HG02870 (cell line): ENCODE data around the gene ETFB.

Experiments used
- ATAC-seq: cut with Tn5 transposase; IDR thresholded peaks from one replicate; pipeline ENCODE4 v1.9.1; 2021; ENCODE audit warnings: mild to moderate bottlenecking, moderate library complexity; ENCODE audit not compliant: unreplicated experiment

Gene ETFB

DNA sequence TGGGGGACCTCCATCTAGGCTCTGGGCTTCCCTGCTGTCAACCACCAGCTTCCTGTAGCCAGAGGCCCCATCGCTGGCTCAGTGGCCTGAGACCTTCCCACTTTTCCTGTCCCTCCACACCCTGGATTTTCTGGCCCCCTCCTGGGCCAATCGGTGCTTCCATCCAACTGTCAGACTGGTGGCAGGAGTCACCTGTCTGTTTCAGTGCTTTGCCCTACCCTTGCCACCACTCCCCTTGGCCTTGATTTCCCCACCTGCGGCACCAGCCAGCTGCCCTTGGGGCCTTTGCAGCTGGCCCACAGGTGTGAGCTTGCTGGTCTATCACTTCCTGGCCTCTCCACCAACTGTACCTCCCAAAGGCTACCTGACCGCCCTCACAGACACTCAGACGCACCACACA is 36.8 kb downstream of the ETFB start:
- no peak for ATAC-seq

GRCh38 chr19:51327066-51328001 is 38.9 kb downstream of the ETFB start:
- ATAC-seq: no peak

- no peak for ATAC-seq
Measured at GRCh38 chr19:51326216-51327065, 39.7 kb downstream of the ETFB start.

- ATAC-seq: no peak
Measured at GRCh38 chr19:51325161-51325976, 40.8 kb downstream of the ETFB start.

DNA sequence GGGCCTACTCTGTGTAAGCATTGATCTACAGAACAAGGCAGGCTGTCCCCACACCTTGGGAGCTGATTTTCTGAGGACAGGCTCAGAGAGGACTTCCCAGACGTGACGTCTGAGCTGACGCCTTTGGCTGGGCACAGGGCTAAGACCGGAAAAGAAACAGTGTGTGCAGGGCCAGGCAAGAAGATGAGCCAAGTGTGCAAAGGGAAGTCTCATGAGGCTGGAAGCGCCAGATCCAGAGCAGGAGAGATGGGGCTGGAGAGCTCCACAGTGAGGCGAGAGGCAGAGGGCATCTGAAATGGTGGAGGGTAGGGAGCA is 42.1 kb downstream of the ETFB start:
- ATAC-seq: no peak

GRCh38 chr19:51323481-51324166 is 42.6 kb downstream of the ETFB start:
- ATAC-seq: no peak

DNA sequence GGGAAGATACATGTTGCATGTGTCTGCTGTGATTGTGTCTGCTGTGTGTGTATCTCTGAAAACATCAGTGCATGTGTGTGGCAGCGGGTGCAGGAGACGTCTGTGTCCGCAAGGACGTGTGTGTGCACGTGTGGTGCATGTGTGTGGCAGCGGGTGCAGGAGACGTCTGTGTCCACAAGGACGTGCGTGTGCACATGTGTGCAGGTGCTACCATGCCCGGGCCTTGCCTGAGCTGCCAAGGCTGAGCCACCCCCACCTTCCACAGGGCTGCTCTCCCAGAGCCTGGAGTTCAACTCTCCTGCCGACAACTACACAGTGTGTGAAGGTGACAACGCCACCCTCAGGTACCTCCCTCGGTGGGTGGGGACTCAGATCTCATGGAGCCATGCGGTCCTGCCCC is 44.4 kb downstream of the ETFB start:
- ATAC-seq: no peak

DNA sequence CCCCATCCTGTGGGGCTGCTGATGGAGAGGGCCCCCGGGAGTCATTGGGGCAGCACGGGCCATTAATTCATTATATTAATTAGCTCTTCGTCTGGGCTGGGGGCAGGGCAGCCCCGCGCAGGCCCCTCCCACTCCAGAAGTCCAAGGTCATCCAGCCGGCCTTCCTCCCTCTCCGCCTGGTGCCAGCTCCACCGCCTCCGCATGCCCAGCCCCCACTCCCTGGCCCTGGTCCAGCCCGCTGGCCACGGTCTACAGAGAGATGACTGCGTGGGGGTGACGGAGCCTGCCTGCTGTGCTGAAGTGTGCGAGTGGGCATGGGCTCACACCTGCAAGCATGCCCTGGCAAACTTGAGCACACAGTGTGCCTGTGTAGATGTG is 45.9 kb downstream of the ETFB start:
- ATAC-seq: no peak

GRCh38 chr19:51319649-51320279 is 46.4 kb downstream of the ETFB start:
- ATAC-seq: no peak

DNA sequence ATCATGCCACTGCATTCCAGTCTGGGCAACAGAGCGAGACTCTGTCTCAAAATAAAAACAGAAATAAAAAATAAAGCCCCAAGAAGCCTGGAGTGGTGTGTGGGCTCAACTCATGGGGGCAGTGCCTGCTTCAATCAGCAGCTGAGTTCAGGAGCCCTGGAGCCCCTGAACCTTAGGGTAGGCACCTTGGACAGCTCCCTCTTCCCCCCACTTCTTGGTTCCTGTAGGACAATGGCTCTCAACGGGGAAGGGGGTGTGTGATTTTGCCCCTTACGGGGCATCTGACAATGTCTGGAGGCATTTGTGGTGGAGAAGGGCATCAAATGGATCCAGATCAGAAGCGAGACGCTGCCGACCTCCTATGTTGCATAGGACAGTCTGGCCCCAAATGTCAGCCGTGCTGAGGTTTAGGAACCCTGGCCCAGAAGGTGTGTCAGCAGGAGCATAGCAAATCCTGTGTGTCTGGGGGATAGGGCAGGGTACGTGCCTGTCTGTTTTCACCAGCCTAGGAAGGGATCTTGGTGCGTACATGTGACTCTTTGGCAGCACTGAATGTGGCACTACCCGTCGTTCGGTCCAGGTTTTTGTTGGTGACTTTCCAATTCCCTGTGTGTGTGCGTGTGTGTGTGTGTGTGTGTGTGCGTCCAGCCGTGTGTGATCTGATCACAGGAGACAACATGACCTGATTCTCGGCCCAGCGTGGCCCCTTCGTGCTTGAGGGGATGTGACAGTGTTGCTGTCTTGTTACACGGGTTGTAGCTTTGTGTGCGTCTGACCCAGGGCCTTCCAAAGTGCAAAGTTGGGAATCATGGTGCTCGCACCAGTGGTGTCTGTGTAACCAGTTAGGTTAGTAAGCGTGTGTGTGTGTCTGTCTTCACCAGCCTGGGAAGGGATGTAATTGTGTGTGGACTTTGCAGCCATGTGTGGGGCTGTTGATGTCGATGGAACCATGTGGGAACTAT is 47.2 kb downstream of the ETFB start:
- ATAC-seq: no peak

- no peak for ATAC-seq
Measured at GRCh38 chr19:51317968-51318367, 48.2 kb downstream of the ETFB start.

DNA sequence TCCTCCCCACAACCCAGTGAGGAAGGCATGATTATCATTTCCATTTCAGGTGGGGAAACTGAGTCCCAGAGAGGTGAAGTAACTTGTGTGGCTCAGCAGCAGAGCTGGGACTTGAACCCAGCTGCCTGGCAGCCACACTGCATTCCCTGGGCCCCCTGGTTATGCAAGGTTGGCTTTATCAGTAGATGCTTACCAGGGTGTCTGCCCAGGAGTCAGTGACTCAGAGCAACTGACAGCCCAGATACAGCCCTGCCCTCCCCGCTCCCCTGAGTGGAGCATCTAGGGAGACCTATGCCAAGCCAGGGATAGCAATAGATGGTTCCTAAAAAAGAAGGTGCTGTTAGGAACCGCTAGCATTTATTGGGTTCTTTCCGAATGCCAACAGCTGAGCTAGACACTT is 48.8 kb downstream of the ETFB start:
- no peak for ATAC-seq

DNA sequence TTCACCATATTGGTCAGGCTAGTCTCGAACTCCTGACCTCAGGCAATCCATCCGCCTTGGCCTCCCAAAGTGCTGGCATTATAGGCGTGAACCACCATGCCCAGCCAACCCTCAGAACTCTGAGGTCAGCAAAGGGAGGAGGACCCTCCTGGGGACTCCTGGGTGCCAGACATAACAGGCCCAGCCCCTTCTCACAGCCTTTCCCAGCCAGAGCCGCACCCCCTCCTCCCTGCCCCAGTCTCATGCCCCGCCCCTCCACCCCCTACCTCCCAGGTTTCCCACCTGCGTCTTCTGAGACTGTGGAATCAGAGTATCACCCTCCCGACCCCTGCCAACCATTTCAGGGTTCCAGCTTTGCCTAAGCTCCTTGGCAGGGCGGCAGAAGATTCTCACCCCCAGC is 49.5 kb downstream of the ETFB start:
- ATAC-seq: no peak

GRCh38 chr19:51311351-51312257 is 54.6 kb downstream of the ETFB start, which contains the start of gene IGLON5:
IGLON5 (plus strand) TSS chr19:51311644; CDS start chr19:51311848, 204 bp downstream.
- ATAC-seq: no peak

DNA sequence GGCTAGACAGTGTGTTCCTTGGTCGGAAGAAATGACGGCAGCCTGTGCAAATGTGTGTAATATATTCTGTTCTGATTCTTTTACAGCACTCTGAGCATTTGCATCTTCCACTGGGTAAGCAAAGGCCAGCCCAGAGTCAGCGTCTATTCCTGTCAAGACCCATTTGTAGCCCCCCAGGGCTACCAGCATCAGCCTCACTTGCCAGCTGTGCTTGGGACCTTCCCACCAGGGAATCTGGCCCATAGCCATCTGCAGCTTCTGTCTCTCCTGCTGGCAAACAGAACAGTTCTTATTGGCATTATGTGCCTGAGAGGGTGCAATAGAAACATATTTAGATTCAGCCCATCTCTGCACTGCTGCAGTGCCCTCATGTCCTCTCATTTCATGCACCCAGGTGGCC is 60.7 kb downstream of the ETFB start:
- no peak for ATAC-seq

GRCh38 chr19:51301266-51301665 is 64.9 kb downstream of the ETFB start:
- no peak for ATAC-seq

DNA sequence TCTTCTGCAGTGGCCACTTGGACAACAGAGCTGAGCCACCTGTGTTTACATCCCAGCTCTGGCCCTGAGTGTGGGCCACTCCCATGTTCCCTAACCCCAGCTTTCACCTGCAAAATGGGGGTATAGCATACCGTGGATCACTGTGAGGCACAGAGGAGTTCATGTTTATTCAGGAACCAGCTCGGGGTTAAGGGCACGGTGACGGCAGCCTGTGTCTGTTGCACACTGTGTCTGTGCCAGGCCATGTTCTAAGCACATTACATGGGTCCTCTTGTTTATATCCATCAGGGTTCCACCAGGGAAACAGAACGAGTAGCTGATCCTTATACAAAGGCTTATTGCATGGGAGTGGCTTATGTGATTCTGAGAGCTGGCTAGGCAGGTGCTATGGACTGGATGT is 68.8 kb downstream of the ETFB start:
- no peak for ATAC-seq
